OCI-LY1 (cell line): ENCODE data around the gene UBTD2.

ENCODE experiments used
- EZH2 ChIP-seq: fragments of 200-600 bp; sonication (generic), shearing (Covaris generic); IDR thresholded peaks from 2 replicates; pipeline ENCODE4 v1.8.0; 2017; ENCODE audit warnings: borderline replicate concordance, mixed run types, mild to moderate bottlenecking, antibody characterized with exemption, low read length, moderate library complexity, mixed read lengths
- TF ChIP-seq, protein P1 (sequence below): fragments of 200-600 bp; sonication (generic), shearing (Covaris generic); IDR thresholded peaks from 2 replicates; pipeline ENCODE4 v1.5.1; 2017; ENCODE audit warnings: mild to moderate bottlenecking, antibody characterized with exemption, low read length, moderate library complexity, mixed read lengths

DNA sequence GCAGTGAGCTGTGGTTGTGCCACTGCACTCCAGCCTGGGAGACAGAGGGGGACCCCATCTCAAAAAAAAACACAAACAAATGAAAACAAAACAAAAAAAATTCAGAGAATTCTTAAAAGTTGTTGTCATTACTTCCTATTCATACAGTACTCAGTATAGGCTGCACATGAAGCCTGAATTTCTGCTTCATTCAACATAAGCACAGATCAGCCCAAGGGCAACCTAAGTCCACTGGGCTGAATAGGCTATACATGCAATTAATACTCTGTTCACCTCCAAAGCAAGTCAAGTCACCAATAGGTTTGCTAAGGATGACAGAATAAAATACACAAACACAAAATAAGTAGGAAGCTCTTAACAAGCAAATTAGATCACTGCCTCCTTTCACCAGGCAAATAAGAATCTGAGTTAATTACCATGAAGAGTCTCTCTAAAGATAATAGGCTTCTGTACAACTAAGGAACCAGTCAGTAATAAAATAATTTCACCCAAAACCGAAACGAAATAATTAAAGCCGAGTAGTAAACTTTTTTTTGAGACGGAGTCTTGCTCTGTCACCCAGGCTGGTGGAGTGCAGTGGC is 18.7 kb downstream of the UBTD2 start:
- TF ChIP-seq, protein P1, sequence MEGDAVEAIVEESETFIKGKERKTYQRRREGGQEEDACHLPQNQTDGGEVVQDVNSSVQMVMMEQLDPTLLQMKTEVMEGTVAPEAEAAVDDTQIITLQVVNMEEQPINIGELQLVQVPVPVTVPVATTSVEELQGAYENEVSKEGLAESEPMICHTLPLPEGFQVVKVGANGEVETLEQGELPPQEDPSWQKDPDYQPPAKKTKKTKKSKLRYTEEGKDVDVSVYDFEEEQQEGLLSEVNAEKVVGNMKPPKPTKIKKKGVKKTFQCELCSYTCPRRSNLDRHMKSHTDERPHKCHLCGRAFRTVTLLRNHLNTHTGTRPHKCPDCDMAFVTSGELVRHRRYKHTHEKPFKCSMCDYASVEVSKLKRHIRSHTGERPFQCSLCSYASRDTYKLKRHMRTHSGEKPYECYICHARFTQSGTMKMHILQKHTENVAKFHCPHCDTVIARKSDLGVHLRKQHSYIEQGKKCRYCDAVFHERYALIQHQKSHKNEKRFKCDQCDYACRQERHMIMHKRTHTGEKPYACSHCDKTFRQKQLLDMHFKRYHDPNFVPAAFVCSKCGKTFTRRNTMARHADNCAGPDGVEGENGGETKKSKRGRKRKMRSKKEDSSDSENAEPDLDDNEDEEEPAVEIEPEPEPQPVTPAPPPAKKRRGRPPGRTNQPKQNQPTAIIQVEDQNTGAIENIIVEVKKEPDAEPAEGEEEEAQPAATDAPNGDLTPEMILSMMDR: no peak
- no peak for TF ChIP-seq EZH2
